ENCODE measurements around the gene MTHFD1L.
"Not testable (repeated sequence)": the region's sequence is repeated elsewhere in the genome, so short reads cannot be mapped to it uniquely, and the experiment has no call there.

MTHFD1L gene

GRCh38 chr6:150865406-150866146, at the start of gene MTHFD1L:
TSS of gene MTHFD1L (plus strand) at chr6:150865702. CDS start at chr6:150865823, 121 bp downstream.
- peak; percentile 88 for DNase-seq

GRCh38 chr6:150816554-150816953, 48.9 kb upstream of the MTHFD1L start:
- DNase-seq, result not testable (repeated sequence)

GRCh38 chr6:150822932-150823331, 42.6 kb upstream of the MTHFD1L start:
- DNase-seq, result no peak

- DNase-seq, result no peak
Measured at GRCh38 chr6:150826788-150827187, 38.7 kb upstream of the MTHFD1L start.

- not testable (repeated sequence) for DNase-seq
Measured at GRCh38 chr6:150828107-150828506, 37.4 kb upstream of the MTHFD1L start.

GRCh38 chr6:150830439-150831165, 34.9 kb upstream of the MTHFD1L start:
- DNase-seq, result peak; percentile 47

GRCh38 chr6:150831577-150831976, 33.9 kb upstream of the MTHFD1L start:
- no peak for DNase-seq

GRCh38 chr6:150835620-150836019, 29.9 kb upstream of the MTHFD1L start:
- no peak for DNase-seq

GRCh38 chr6:150840185-150840584, 25.3 kb upstream of the MTHFD1L start:
- DNase-seq, result no peak

GRCh38 chr6:150841189-150841588, 24.3 kb upstream of the MTHFD1L start:
- no peak for DNase-seq

- no peak for DNase-seq
Measured at GRCh38 chr6:150841697-150842096, 23.8 kb upstream of the MTHFD1L start.

- no peak for DNase-seq
Measured at GRCh38 chr6:150844371-150844770, 21.1 kb upstream of the MTHFD1L start.

- DNase-seq, result no peak
Measured at GRCh38 chr6:150846641-150847040, 18.9 kb upstream of the MTHFD1L start.

GRCh38 chr6:150848400-150848799, 17.1 kb upstream of the MTHFD1L start:
- DNase-seq, result no peak

GRCh38 chr6:150854392-150854791, 11.1 kb upstream of the MTHFD1L start:
- not testable (repeated sequence) for DNase-seq

- not testable (repeated sequence) for DNase-seq
Measured at GRCh38 chr6:150855171-150855570, 10.3 kb upstream of the MTHFD1L start.

- peak; percentile 96 for DNase-seq
Measured at GRCh38 chr6:150857062-150857944, 8.2 kb upstream of the MTHFD1L start.

GRCh38 chr6:150857945-150858308, 7.6 kb upstream of the MTHFD1L start:
- DNase-seq, result no peak

- DNase-seq, result peak; percentile 10
Measured at GRCh38 chr6:150861448-150862168, 3.9 kb upstream of the MTHFD1L start.

GRCh38 chr6:150863213-150863928, 2.1 kb upstream of the MTHFD1L start:
- no peak for DNase-seq

- peak; percentile 8 for DNase-seq
Measured at GRCh38 chr6:150865043-150865405, 478 bp upstream of the MTHFD1L start.
